ENCODE measurements around the gene SLC25A52.
"Not testable (repeated sequence)": the region's sequence is repeated elsewhere in the genome, so short reads cannot be mapped to it uniquely, and the experiment has no call there.

SLC25A52 gene

GRCh38 chr18:31731628-31732027 lies 29.1 kb downstream of the SLC25A52 start:
- Histone ChIP-seq H2AFZ (ENCODE audit: low read depth, low read length) (no peak overlapping the region), H3K27me3 (ENCODE audit: insufficient read depth, low read length, poor library complexity) (peaks cover 7% of the 10 kb centered on the region), H3K4me2 (ENCODE audit: insufficient read depth, low read length) (no peak overlapping the region), H3K4me3 (ENCODE audit: low read depth in 1 of 2, low read length in 2 of 2) (no peak overlapping the region), H3K9ac (ENCODE audit: low read depth, low read length) (no peak overlapping the region), H4K20me1 (ENCODE audit: insufficient read depth, low read length) (no peaks in the 10 kb centered on the region), H3K9me3 (ENCODE audit: insufficient read depth, low read length, severe bottlenecking) (no peaks in the 10 kb centered on the region), H3K79me2 (ENCODE audit: insufficient read depth, low read length) (no peaks in the 10 kb centered on the region), H3K4me1 (ENCODE audit: insufficient read depth, low read length) (no peaks in the 10 kb centered on the region), H3K27ac (ENCODE audit: low read length) (no peak overlapping the region), H3K36me3 (ENCODE audit: insufficient read depth, low read length) (no peaks in the 10 kb centered on the region)
- no peak for TF ChIP-seq EZH2 (IDR thresholded peaks at IDR 0.05; ENCODE audit: borderline replicate concordance, low read depth, low read length, severe bottlenecking)
- ATAC-seq (ENCODE audit: insufficient read depth, low read depth) = no peak
- no peak for DNase-seq

GRCh38 chr18:31729196-31729595 lies 31.5 kb downstream of the SLC25A52 start:
- not testable (repeated sequence) for H3K9me3 ChIP-seq (ENCODE audit: insufficient read depth, low read length, severe bottlenecking); H3K4me3 ChIP-seq (ENCODE audit: low read depth in 1 of 2, low read length in 2 of 2); H3K36me3 ChIP-seq (ENCODE audit: insufficient read depth, low read length); H3K4me1 ChIP-seq (ENCODE audit: insufficient read depth, low read length); H2AFZ ChIP-seq (ENCODE audit: low read depth, low read length); ATAC-seq (ENCODE audit: insufficient read depth, low read depth); DNase-seq; H3K27ac ChIP-seq (ENCODE audit: low read length); H4K20me1 ChIP-seq (ENCODE audit: insufficient read depth, low read length); H3K79me2 ChIP-seq (ENCODE audit: insufficient read depth, low read length); H3K9ac ChIP-seq (ENCODE audit: low read depth, low read length); H3K4me2 ChIP-seq (ENCODE audit: insufficient read depth, low read length)
- peaks cover 21% of the 10 kb centered on the region for H3K27me3 ChIP-seq (ENCODE audit: insufficient read depth, low read length, poor library complexity)

- Histone ChIP-seq H3K9ac (ENCODE audit: low read depth, low read length) (no peak overlapping the region), H3K4me3 (ENCODE audit: low read depth in 1 of 2, low read length in 2 of 2) (no peak overlapping the region), H4K20me1 (ENCODE audit: insufficient read depth, low read length) (no peaks in the 10 kb centered on the region), H2AFZ (ENCODE audit: low read depth, low read length) (no peak overlapping the region), H3K79me2 (ENCODE audit: insufficient read depth, low read length) (no peaks in the 10 kb centered on the region), H3K4me2 (ENCODE audit: insufficient read depth, low read length) (no peak overlapping the region), H3K9me3 (ENCODE audit: insufficient read depth, low read length, severe bottlenecking) (peaks cover 5% of the 10 kb centered on the region), H3K27me3 (ENCODE audit: insufficient read depth, low read length, poor library complexity) (peaks cover 20% of the 10 kb centered on the region), H3K27ac (ENCODE audit: low read length) (no peak overlapping the region), H3K4me1 (ENCODE audit: insufficient read depth, low read length) (no peaks in the 10 kb centered on the region), H3K36me3 (ENCODE audit: insufficient read depth, low read length) (no peaks in the 10 kb centered on the region)
- no peak for TF ChIP-seq EZH2 (IDR thresholded peaks at IDR 0.05; ENCODE audit: borderline replicate concordance, low read depth, low read length, severe bottlenecking)
- TF ChIP-seq, protein P1, sequence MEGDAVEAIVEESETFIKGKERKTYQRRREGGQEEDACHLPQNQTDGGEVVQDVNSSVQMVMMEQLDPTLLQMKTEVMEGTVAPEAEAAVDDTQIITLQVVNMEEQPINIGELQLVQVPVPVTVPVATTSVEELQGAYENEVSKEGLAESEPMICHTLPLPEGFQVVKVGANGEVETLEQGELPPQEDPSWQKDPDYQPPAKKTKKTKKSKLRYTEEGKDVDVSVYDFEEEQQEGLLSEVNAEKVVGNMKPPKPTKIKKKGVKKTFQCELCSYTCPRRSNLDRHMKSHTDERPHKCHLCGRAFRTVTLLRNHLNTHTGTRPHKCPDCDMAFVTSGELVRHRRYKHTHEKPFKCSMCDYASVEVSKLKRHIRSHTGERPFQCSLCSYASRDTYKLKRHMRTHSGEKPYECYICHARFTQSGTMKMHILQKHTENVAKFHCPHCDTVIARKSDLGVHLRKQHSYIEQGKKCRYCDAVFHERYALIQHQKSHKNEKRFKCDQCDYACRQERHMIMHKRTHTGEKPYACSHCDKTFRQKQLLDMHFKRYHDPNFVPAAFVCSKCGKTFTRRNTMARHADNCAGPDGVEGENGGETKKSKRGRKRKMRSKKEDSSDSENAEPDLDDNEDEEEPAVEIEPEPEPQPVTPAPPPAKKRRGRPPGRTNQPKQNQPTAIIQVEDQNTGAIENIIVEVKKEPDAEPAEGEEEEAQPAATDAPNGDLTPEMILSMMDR (IDR thresholded peaks at IDR 0.05; ENCODE audit: borderline replicate concordance, extremely low read depth, low read length, poor library complexity, severe bottlenecking) = no peak
- ATAC-seq (ENCODE audit: insufficient read depth, low read depth) (no peak), DNase-seq (no peak)
Observed at GRCh38 chr18:31723990-31724711, 36.5 kb downstream of the SLC25A52 start.

DNA sequence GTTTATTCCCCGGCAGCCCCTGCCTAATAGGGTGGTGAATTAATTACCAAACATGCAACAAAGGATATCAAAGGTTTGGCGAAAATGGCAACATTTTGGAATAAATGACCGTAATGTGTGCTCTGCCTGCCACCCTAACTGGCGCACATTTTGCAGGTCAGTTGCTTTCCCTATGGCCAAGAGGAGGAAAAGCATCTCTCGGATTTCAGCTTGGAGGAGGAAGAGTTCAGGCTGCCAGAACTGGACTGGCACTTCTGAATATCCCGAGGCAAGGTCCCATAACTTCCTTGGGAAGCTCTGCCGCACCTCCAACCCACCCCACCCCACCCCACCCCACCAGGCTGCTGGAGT lies 37.1 kb downstream of the SLC25A52 start:
- H3K4me1 ChIP-seq (ENCODE audit: insufficient read depth, low read length) = no peaks in the 10 kb centered on the region
- ATAC-seq (ENCODE audit: insufficient read depth, low read depth) (no peak), DNase-seq (no peak)
- H2AFZ ChIP-seq (ENCODE audit: low read depth, low read length) = no peak overlapping the region
- no peaks in the 10 kb centered on the region for H3K79me2 ChIP-seq (ENCODE audit: insufficient read depth, low read length)
- no peak overlapping the region for H3K4me2 ChIP-seq (ENCODE audit: insufficient read depth, low read length)
- H3K27me3 ChIP-seq (ENCODE audit: insufficient read depth, low read length, poor library complexity) = peaks cover 20% of the 10 kb centered on the region
- TF ChIP-seq, protein P1 (IDR thresholded peaks at IDR 0.05; ENCODE audit: borderline replicate concordance, extremely low read depth, low read length, poor library complexity, severe bottlenecking) = no peak
- TF ChIP-seq EZH2 (IDR thresholded peaks at IDR 0.05; ENCODE audit: borderline replicate concordance, low read depth, low read length, severe bottlenecking) = no peak
- H3K27ac ChIP-seq (ENCODE audit: low read length) = no peak overlapping the region
- H4K20me1 ChIP-seq (ENCODE audit: insufficient read depth, low read length) = no peaks in the 10 kb centered on the region
- H3K36me3 ChIP-seq (ENCODE audit: insufficient read depth, low read length) = no peaks in the 10 kb centered on the region
- no peak overlapping the region for H3K4me3 ChIP-seq (ENCODE audit: low read depth in 1 of 2, low read length in 2 of 2)
- H3K9ac ChIP-seq (ENCODE audit: low read depth, low read length) = no peak overlapping the region
- peaks cover 7% of the 10 kb centered on the region for H3K9me3 ChIP-seq (ENCODE audit: insufficient read depth, low read length, severe bottlenecking)

Data from DND-41 (cell line).